ENCODE data around the gene VWF.

Gene VWF

DNA sequence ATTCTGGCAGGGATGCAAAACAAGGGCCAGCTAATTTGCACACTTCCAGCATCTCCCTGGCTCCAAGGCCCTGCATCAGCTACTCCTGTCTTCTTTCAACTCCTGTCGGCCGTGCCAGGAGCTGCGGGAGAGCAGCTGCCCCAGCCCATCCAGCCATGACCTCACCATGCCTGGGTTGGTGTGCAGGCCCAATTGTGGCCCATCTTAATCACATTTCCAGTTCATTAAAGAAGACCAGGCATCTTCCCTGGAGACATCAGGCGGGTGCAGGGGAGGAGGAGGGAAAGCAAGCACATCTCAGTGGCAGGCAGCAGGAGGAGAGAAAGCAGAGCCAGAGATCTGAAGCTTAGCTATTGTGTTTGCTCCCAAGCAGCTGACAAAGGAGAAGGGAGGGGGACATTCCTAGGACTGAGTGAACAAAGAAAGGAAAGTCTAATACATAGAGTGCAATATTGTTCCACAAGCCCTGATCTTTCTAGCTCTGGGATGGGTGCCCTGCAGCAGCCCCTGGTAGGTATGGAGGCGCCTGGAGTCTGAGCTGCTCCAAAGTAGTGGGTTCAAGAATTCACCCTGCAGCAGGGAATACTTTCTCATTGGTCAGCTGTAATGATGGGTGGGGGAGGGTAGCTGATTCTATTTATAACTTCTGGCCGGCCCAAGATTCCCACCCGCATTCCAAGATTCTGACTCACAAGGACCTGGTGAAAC is 40.1 kb downstream of the VWF start:
- TF ChIP-seq, protein P1, sequence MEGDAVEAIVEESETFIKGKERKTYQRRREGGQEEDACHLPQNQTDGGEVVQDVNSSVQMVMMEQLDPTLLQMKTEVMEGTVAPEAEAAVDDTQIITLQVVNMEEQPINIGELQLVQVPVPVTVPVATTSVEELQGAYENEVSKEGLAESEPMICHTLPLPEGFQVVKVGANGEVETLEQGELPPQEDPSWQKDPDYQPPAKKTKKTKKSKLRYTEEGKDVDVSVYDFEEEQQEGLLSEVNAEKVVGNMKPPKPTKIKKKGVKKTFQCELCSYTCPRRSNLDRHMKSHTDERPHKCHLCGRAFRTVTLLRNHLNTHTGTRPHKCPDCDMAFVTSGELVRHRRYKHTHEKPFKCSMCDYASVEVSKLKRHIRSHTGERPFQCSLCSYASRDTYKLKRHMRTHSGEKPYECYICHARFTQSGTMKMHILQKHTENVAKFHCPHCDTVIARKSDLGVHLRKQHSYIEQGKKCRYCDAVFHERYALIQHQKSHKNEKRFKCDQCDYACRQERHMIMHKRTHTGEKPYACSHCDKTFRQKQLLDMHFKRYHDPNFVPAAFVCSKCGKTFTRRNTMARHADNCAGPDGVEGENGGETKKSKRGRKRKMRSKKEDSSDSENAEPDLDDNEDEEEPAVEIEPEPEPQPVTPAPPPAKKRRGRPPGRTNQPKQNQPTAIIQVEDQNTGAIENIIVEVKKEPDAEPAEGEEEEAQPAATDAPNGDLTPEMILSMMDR (conservative IDR thresholded peaks at IDR 0.05; ENCODE audit: low read depth, low read length): peak; percentile 6
- H3K4me3 ChIP-seq (ENCODE audit: low read depth, low read length): no peak overlapping the region
- DNase-seq (ENCODE audit: low read depth): peak; percentile 77

- DNase-seq (ENCODE audit: low read depth): no peak
- no peak overlapping the region for H3K4me3 ChIP-seq (ENCODE audit: low read depth, low read length)
- TF ChIP-seq, protein P1 (conservative IDR thresholded peaks at IDR 0.05; ENCODE audit: low read depth, low read length): no peak
Measured at GRCh38 chr12:6083601-6084000, 40.9 kb downstream of the VWF start.

- TF ChIP-seq, protein P1 (conservative IDR thresholded peaks at IDR 0.05; ENCODE audit: low read depth, low read length): no peak
- H3K4me3 ChIP-seq (ENCODE audit: low read depth, low read length): no peak overlapping the region
- no peak for DNase-seq (ENCODE audit: low read depth)
Measured at GRCh38 chr12:6082613-6083012, 41.9 kb downstream of the VWF start.

DNA sequence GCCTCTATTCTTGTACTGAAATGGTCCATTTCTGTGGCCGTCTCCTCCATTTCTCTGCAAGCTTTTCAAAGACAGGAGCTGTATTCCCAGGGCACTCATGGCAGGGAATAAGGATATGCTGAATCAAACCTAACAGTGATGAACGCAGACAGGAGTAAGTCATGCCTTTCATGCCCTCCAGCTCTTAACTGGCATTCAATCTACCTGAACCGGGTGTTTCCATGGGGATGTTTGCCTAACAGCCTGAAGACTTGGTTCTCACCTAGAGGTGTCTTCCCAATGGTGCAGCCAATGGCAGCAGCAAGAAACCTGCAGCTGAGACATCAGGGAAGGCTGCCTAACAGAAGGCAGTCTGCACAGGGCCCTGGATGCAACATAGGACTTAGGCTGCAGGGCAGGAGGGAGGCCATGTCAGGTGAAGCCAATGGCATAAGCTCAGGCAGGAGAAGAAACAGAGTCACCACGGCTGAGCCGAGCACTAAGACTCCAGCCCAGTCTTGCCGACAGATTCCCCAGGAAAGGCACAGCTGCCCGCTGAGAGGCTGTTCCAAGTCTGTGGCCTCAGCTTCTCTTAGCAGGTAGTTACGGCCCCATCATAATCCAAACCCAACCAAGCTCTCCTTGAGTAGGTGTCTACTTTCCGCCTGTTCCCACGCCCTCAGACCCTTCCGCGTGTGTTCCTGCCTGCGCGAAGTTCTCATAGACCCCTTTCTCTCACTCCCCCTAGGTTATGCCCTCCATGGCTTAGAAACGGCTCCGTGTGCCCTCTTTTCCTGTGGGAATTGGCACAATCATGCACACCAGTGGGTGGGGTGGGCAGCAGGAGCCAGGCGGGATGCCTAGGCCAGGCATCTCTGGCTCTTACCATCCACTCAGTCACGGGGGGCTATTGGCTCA is 44.1 kb downstream of the VWF start:
- DNase-seq (ENCODE audit: low read depth): no peak
- no peak overlapping the region for H3K4me3 ChIP-seq (ENCODE audit: low read depth, low read length)
- TF ChIP-seq, protein P1 (conservative IDR thresholded peaks at IDR 0.05; ENCODE audit: low read depth, low read length): no peak

DNA sequence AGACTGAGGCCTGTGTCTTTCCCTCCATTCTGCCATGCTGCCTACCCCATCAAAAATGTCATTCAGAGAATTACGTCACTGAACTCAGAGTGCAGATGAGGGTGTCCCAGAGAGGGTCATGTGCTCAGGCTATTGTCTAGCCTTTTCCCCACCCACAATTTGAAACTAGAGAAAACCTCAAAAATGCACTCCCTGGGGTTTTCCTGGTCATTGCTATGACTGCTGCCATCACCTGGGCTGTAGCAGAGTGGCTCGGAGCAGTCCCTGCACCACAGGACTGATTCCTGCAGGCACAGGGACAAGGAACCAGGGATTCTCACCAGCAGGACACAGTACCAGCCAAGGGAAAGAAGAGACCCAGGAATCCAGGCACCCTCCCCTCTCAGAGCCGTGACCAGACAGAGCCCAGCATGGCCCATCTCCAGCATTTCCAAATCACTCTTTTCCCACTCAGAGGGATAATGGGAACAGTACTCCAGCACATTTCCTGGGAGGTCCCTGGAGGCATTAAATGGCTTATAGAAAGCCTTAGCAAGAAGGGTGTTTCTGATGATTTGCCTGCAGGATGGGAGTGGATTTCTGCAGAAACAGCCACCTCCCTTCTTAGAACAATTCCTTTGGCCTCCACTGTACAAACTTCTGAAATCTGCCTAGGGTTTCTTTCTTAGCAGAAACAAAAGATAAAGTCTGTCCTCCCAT is 45.9 kb downstream of the VWF start:
- TF ChIP-seq, protein P1 (conservative IDR thresholded peaks at IDR 0.05; ENCODE audit: low read depth, low read length): no peak
- peak; percentile 43 for DNase-seq (ENCODE audit: low read depth)
- H3K4me3 ChIP-seq (ENCODE audit: low read depth, low read length): no peak overlapping the region

- TF ChIP-seq, protein P1 (conservative IDR thresholded peaks at IDR 0.05; ENCODE audit: low read depth, low read length): no peak
- H3K4me3 ChIP-seq (ENCODE audit: low read depth, low read length): no peak overlapping the region
Measured at GRCh38 chr12:6077692-6078083, 46.8 kb downstream of the VWF start.

More at GRCh38 chr12:6077692-6078083, 46.8 kb downstream of the VWF start:
- DNase-seq (ENCODE audit: low read depth): no peak

Measured in choroid plexus epithelial cell (primary cell).